NCI-H460 (cell line): ENCODE results near the gene RTL10. TPM values are rescaled to one million over a fixed set of nuclear protein-coding genes. Genes with fewer than 3 reads are reported as not detected.

ENCODE experiments used
- DNase-seq: peaks from one replicate; pipeline ENCODE4 v3.0.0-alpha.2; 2016; ENCODE audit warnings: low read depth; ENCODE audit errors: extremely low read depth
- total RNA-seq: library from RNA; depleted of rRNA; stranded (reverse); fragments of >200 nt; shearing (Covaris generic); gene quantifications from 2 replicates; pipeline ENCODE4 v1.2.3, GENCODE V29; 2014

RTL10 gene
- total RNA-seq, 1 experiment from 2014 or later, result 13.0 TPM

DNA sequence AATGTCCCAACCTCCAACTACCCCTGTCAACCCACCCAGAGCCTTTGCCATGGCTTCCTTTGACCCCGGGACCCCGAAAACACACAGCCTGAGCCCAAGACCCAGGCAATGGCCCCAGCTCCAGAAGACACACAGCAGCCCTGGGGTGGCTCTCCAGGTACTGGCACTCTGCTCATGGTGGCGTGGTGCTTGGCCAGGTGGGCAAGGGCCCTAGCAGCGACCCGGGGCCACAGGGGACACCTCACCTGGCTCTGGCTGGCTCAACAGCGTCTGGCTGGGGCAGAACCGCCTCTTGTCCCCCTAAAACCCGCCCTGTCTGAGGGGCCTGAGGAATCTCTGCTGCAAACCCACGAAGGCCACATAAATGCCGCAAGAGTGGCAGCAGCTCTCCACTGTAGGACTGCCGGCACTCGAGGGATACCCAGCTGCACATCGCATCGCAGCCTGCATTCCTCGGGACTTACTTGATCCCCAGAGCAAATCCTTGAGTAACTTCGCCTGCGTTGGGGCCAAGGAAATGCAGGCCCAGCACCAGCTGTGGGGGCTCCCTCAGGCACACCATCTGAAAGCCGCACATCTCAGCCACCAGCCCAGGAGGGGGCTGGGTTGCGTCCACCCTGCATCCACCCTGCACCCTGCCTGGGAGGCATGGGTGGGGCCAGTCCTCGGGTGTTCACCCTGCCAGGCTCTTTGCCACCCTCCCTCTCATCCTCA, 23.1 kb upstream of the RTL10 start:
- DNase-seq, result no peak

DNA sequence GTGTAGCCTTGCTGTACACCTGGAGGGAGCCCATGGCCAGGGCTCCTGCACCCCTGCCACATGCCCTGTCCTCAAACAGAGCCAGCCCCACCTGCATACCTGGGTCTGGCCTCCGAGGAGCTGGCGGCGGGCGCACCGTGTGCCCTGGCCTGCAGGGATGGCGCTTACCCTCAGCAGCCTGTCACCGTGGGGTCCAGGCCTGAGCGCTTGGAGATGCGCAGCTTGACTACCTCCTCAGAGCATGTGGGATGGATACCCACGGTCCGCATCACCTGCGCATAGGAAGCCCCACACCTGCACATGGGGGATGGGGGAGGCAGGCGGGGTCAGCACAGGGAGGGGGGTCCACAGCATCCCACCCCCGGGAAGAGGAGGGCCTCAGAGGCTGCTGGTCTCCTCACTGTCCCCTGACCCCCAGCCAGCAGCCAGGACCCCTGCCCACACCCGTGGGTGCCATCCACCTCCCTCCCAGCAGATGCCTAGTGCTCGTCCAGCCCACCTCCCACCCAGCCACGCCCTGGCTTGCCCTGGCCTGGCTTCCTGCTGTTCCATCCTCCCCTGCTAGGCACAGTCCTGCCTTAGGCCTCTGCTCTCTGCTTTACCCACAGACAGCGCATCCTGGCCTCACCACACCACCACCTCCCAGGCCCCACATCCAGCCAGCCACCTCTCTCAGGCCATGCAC, 22.4 kb upstream of the RTL10 start:
- DNase-seq, result no peak

DNA sequence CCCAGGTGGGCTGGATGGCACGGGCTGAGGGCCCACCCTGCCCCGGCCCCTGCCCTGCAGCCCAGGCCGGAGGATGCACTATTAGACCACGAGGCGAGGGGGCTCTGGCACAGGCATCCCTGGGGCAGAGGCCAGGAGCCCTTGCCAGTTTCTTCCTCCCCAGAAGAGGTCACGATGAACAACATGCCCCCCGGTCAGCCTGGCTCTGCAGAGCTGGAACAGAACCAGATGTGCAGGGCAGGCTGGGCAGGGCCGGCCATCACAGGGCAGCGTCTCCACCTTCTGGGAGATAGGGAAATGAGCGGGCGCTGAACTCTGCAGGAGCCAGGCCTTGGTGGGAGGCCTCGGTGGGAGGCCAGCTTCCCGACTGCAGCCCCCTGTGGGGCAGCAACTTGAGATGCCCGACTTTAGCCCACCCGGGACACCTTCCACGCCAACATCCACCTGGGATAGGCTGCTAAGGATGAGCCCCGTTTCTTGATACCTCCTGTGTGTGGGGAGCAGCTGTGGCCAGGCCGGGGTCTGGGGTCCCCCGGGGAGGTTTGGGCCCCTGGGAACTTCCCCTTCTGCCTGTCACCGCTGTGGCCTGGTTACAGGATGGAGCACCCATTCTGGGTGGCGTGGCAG, 21.8 kb upstream of the RTL10 start:
- peak; percentile 56 for DNase-seq

DNA sequence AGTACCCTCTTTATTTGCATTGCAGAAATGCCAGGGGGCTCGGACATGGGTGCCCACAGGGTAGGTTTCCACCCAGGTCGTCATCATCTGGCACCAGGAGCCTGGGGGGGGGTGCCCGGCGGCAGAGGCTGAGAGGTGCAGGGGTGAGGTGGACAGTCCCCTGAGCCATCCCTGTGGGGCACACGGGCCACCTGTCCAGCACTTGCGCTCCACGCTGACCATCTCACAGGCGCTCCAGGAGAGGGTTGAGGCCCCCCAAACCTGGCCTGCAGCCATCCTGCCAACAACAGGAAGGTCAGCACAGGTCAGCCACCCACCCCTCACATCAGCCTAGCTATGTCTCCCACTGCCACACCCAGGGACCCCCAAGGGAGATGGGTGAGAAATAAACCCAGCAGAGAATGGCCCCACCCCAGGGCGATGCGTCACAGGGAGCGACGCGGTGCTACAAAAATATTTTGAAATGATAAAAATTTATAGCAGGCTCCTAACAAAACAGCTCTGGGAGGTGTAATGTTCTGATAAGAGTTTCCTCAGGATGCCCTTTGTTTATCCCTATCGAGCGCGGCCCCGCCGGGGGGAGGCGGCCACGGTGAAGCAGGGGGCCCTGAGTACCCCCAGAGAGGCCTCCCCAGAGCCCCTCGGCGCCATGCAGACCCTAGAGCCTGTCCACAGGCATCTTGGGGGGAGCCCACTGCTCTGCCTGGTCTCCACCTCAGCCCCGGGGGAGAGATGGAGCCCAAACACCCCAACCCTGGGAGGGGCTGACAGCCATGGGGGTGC, 21.0 kb upstream of the RTL10 start:
- DNase-seq, result peak; percentile 47

DNA sequence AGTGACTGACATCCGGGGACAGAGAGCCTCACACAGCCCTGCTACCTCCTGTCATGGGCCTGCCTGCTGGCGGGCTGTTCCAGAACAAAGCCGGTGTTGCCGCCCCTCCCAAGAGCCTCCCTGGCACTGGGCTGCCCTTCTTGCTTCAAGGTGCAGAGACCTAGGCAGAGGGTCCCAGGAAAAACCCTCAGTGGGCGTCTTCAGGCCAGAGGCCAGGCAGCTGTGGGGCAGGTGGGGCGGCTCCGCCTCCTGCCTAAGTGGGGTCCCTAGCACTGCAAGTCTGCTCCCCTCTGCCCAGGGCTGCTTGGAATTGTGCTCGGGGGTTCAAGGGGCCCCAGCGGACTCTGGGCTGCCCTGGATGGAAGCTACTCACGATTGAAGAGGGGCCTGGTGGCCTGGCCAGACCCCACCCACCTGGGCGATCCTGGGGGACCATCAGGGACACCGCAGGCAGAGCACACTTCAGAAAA, 20.4 kb upstream of the RTL10 start:
- no peak for DNase-seq

DNA sequence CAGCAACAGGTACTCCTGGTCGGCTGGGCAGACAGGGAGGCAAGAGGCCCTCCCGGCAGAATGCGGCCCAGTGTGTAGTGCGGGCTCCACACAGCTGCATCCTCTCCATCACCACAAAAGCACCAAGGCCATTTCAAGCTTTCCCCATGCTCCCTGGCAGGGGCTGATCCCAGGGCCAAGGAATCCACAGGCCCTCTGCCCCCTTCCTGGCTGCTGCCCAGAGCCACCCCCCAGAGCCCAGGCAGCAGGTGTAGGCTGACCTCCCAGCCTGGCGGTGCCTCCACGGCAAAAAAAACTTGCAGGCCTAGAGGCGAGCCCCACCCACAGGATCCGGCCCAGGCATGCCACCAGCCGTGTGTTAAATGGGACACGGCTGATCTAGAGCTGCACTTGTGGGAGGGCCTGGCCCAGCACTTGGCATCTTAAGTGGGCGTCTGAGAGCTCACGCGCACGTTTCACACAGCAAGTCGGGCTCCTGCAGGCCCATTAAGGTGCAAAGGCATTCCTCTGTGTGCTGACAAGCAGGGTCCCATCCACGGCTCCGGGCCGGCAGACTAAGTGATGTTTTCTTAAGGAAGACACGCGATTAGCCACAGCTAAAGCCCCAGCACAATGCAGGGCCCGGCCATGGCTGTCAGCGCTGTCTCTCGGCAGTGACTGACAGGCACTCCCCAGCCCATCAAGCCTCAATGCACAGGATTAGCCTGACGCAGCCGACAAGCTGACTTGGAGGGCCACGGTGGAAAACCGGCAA, 19.8 kb upstream of the RTL10 start:
- DNase-seq, result no peak

DNA sequence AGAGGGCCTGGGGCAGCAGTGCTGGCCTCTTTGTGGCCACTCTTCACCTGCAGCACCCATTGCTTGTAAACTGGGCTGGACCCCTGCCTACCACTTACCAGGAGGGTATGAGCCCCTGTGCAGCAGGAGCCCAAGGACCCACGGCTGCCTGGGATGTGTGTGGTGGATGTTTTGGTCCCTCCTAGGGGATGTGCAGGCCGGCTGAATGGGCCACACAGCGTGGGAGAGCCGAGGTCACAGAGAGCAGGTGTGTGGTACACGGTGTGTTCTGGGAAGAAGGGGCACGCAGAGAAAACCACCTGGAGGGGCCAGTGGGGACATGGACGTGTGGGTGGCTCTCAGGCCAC, 19.3 kb upstream of the RTL10 start:
- DNase-seq, result no peak

DNA sequence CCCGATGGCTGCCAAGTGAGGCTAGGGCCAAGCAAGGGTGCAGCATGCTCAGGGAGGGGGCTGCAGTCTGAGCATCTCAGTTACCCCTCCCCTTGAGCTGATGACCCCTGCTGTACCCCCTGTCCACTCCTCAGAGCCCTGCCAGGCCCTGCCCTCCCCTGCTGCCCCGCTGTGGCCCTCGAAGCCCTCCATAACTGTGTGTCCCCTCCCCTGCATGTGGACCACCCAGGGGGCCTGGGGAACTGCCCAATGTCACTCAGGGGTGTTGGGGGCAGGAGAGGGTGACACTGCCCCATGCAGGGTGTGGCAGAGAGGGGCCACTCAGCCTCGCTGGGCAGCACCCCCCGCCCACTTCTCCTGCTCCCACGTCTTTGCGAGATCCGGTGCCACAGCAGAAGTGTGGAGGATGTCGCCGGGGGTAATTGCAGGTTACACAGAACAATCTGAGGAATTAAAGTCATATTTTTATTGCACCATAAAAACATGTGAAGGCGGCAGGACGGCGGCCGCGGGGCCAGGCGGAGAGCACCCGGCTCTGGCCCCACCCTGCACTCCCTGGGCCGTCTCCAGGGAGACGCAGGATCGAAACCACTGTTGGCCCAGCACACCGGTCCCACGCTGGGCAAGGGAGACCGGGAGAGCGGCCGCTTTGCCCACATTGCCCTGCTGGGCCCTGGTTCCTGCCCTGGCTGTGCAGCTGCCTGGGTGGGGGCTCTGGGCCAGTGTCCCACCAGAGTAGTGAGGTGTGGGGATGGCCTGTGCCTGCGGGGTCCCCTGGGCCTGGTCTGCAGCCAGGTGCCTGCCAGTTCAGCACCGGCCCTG, 18.7 kb upstream of the RTL10 start:
- no peak for DNase-seq

DNA sequence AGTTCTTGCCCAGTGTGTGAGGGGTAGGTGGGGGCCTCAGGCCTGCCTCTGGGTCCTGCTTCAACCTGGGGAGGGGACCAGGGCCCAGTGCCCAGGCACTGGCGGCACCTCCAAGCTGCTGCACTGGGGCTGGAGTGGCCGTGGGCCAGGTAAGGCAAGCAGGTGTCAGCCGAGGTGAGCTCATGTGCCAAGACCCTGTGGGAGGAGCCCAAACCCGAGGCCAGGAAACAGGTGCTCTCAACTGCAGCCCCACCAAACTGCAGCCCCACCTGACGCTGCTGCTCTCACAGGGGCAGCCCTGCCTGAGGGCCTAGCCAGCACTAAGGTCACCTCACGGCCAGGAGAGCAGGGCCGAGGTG, 18.1 kb upstream of the RTL10 start:
- no peak for DNase-seq

DNA sequence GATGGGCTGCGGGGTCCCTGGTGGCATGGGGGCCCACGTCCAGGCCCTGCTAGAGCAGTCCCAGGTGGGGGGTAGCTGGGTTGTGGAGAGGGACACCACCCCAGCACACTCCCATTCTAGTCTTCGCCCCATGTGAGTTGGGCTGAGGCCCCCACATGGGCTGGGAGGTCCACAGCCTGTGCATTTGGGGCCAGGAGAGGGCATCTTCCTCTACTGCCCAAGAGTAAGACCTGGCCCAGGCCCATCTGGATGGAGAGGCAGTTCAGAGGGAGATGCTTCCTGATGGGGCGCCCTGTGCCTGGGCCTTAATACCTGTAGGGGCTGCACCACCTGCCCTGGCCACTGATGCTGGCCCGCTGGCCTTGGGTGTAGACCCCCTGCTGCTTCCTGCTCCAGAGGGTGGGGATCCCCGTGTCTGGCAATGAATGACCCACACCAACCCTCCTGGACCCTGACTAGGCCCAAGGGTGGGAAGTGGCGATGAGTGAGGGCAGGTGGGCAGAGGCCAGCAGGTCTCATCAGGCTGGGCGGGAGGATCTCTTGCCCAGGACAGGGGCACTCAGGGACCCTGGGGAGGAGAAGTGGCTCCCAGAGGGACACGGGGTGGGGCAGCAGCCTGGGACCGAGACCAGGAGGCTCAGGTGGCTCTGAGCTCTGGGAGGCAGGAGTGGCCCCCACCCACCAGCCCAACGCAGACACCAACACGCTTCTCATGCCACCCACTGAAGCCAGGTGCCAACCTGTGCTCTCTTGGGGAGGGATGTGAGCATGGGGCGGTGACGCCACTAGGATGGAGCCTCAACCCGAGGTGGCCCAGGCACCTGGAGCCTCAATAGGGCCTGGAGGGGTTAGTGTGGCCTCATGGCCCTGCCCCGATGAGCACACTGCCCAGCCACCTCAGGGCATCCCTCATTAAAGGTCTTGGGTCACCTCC, 17.4 kb upstream of the RTL10 start:
- no peak for DNase-seq

DNA sequence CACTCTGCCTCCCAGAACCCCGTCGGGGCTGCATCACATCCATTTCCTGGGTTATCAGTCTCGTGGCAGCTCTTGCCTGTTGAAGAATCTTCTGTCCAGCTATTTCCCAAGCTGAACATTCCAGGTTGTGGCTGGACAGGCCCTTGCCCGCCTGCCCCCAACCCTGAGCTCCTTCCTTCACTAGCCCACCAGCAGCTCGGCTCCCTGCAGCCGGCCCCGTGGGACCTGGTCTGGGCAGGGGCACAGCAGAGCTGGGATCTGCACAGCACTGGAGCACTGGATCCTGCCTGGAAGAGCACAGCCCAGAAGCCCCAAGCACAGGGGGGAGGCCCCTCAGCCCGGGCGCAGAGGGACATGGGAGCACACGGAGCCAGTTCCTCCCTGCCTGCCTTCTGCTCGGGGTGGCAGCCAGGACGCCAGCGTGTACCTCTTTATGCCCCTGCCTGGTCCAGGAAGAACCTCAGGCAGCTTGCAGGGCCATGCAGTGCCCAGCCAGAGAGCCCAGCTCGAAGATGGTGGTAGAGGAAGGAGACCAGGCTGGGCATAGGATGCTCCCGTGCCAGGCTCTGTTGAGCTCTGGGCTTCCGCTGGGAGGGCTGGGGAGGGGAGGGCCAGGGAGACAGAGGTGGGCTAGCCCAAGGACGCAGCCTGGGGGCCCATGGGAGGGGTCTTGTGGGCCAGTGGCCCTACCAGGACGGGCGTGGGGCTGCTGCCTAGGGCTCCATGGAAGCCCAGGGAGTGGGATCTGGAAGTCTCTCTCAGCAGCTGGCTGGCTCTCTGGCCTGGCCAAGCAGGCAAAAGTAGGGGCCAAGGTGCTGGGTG, 16.6 kb upstream of the RTL10 start:
- DNase-seq, result no peak

DNA sequence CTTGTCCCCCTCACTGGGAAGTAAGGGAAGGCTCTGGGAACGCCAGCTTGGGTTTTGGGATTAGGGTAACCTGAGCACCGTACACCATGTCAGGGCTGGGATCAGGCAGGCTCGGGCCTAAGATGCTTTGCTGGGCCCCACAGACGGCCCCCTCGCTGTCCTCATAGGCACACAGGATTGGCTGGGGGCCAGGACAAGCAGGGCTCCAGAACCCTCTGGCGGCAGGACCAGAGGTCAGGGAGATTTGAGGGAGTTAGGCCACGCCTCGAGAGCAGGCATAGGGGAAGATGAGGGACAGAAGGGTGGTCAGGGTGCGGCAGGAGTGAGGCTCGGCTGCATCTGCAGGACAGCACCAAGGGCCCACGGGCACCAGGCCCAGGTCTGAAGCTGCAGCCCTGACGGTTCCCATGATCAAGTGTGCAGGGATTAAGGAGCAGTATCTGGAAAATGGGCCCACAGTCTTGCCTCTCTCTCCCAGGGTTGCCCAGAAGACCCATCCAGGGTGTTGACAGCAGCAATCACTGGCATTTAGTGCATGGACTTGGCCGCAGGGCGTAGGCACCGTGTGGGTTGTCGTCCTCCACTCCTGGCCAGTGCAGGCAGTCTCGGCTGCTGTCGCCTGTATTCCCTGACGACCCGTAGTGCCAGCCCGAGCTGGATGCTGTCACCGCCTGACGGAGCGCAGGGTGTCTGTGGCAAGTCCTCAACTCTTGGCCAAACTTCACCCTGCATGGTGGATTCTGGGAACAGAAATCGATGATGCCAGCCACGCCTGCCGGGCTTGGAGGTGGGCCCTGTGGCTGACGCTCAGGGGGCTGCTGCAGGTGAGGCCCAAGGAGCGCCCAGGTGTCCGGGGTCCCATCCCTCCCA, 15.7 kb upstream of the RTL10 start:
- no peak for DNase-seq

DNA sequence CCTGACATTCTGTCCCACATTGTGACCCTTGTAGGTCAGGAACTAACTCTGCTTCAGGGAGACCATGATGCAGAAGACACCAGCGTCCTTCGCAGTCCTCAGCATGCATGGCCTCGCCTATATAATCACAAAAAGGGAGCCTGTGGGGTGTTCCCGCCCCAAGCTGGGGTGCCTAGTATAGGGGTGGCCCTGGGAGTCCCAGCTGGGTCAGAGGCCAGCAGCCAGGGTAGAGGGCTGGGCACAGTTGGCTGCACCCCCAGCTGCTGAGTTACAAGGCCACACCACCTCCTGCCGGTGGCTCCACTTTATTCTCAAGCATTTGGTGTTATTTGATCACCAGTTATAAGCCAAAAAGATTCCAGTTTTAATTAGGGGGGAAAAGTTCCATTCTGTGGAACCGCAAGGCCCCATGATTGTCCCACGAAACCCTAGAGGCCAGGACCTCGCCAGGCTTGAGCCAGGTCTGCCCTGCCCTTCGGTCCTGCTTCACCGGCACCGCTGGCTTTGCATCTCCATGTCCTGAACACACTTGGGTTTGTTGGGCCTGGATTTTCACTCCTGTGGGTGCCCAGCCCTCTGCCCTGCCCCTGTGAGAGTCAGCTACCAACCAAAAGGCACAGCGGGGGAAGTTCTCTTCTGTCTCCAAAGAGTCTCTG, 15.0 kb upstream of the RTL10 start:
- DNase-seq, result no peak

DNA sequence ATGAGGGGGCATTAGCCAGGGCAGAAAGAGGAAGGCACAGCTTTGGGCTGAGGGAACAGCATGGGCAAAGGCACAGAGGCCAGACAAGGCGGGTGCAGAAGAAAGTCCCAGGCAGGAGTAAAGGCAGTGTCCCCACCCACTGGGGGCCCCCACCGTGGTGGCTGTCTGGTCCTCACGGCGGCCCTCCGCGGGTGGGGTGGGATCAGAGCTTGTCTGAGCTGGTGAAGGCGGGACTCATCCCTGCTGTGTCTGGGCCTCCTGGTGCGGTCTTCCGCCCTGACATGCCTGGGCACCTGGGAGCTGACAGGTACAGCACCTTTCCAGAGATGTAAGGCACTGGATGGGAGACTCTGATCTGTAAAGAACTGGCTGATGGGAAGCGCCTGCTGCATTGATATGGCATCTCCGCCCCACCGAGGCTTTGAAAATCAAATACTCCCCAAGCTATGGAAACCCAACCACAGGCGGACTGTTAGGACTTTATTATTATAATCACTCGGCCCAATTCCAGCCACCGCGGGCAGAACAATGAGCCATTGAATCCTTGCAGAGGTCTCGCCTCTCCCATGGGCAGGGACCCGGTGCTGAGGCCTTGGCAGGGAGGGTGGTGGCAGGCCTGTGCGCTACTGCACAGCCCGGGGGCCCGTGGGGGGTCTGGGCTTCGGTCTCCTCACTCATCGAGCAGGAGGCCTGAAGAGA, 14.2 kb upstream of the RTL10 start:
- no peak for DNase-seq

DNA sequence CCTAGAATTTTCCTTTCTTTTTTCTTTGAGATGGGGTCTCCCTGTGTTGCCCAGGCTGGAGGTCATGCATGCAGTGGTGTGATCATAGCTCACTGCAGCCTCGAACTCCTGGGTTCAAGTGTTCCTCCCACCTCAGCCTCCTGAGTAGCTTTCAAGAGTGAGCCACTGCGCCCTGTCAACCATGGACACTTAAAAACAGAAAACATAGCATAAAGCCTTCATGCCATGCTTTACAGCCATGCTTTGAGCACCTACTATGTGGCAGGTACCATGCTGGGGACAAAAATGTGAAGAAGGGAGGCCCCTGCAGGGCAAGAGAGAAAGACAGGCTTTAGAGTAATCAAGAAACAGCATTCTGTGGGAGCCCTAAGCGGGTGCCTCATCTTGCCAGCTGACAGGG, 13.7 kb upstream of the RTL10 start:
- no peak for DNase-seq

DNA sequence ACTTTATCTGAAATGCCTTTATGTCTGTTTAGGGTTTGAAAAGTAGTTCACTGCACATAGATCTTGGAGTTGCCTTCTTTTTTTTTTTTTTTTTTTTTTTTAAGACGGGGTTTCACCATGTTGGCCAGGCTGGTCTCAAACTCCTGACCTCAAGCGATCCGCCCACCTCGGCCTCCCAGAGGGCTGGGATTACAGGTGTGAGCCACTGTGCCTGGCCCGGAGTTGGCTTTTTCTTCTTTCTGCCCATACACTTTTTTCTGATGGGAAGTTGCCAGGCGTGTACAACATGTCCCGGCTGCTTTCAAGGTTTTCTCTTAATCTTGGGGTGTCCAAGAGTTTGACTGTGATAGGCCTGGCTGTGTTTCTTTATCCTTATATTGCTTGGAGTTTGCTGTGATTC, 12.9 kb upstream of the RTL10 start:
- DNase-seq, result no peak
